Neural cell (in vitro differentiated cells): Measurements from ENCODE around the gene LRRTM3. TPM values are rescaled to one million over a fixed set of nuclear protein-coding genes. Genes with fewer than 3 reads are reported as not detected.

Experiments used
- H2AFZ ChIP-seq: fragments of 200-600, 300-800 bp; sonication (generic), shearing (Covaris generic); 2 replicates; pipeline ENCODE4 v1.6.0; 2014; ENCODE audit warnings: low read depth, mild to moderate bottlenecking, antibody characterized with exemption, low read length, moderate library complexity
- H3F3A ChIP-seq: fragments of 200-600 bp; shearing (Covaris generic); 2 replicates; pipeline ENCODE4 v1.6.1; 2016; ENCODE audit warnings: mild to moderate bottlenecking, moderate library complexity, mixed read lengths, antibody characterized with exemption, low read length; ENCODE audit not compliant: insufficient read depth, poor library complexity, severe bottlenecking
- H3K27ac ChIP-seq: fragments of 200-600, 300-800 bp; sonication (generic), shearing (Covaris generic); 2 replicates; pipeline ENCODE4 v1.5.1; 2014; ENCODE audit warnings: mild to moderate bottlenecking, low read length, moderate library complexity
- H3K27me3 ChIP-seq: fragments of 300-800, 200-600 bp; sonication (generic), shearing (Covaris generic); 2 replicates; pipeline ENCODE4 v1.6.0; 2014; ENCODE audit warnings: mild to moderate bottlenecking, low read depth, low read length, moderate library complexity; ENCODE audit not compliant: insufficient read depth
- H3K36me3 ChIP-seq: fragments of 300-800, 200-600 bp; sonication (generic), shearing (Covaris generic); 2 replicates; pipeline ENCODE4 v1.5.1; 2014; ENCODE audit warnings: mild to moderate bottlenecking, antibody characterized with exemption, low read length, moderate library complexity; ENCODE audit not compliant: insufficient read depth
- H3K4me2 ChIP-seq: fragments of 300-800, 200-600 bp; sonication (generic), shearing (Covaris generic); 2 replicates; pipeline ENCODE4 v1.6.0; 2014; ENCODE audit warnings: mild to moderate bottlenecking, low read length
- H3K4me3 ChIP-seq: fragments of 300-800, 200-600 bp; sonication (generic), shearing (Covaris generic); 2 replicates; pipeline ENCODE4 v1.5.1; 2014; ENCODE audit warnings: mild to moderate bottlenecking, low read length, moderate library complexity
- H3K79me2 ChIP-seq: fragments of 200-600 bp; shearing (Covaris generic); replicated peaks from 2 replicates; pipeline ENCODE4 v1.6.0; 2014; ENCODE audit warnings: mild to moderate bottlenecking, low read length, moderate library complexity; ENCODE audit not compliant: insufficient read depth
- H3K9ac ChIP-seq: fragments of 300-800, 200-600 bp; sonication (generic), shearing (Covaris generic); 2 replicates; pipeline ENCODE4 v1.6.1; 2016; ENCODE audit warnings: mild to moderate bottlenecking, low read length, mixed read lengths
- H3K9me2 ChIP-seq: fragments of 200-600 bp; shearing (Covaris generic); 2 replicates; pipeline ENCODE4 v1.6.1; 2016; ENCODE audit warnings: mild to moderate bottlenecking, low read length, mixed read lengths; ENCODE audit not compliant: insufficient read depth
- H3K9me3 ChIP-seq: fragments of 200-600, 300-800 bp; sonication (generic), shearing (Covaris generic); 2 replicates; pipeline ENCODE4 v1.6.1; 2016; ENCODE audit warnings: mild to moderate bottlenecking, mixed run types, low read length, moderate library complexity, mixed read lengths
- H4K20me1 ChIP-seq: fragments of 200-600 bp; shearing (Covaris generic); 2 replicates; pipeline ENCODE4 v1.6.1; 2016; ENCODE audit warnings: mild to moderate bottlenecking, mixed run types; ENCODE audit not compliant: insufficient read depth
- EP300 ChIP-seq: fragments of 450-650 bp; conservative IDR thresholded peaks from 2 replicates; pipeline ENCODE4 v1.6.1; 2014; ENCODE audit warnings: antibody characterized with exemption, mild to moderate bottlenecking, moderate library complexity; ENCODE audit not compliant: poor library complexity, severe bottlenecking
- EZH2 ChIP-seq: fragments of 200-600, 300-800 bp; shearing (Covaris generic), sonication (generic); IDR thresholded peaks from 2 replicates; pipeline ENCODE4 v1.6.1; 2014; ENCODE audit warnings: antibody characterized with exemption, low read length, borderline replicate concordance, mild to moderate bottlenecking; ENCODE audit not compliant: insufficient read depth, poor library complexity, severe bottlenecking
- MXI1 ChIP-seq: fragments of 450-650 bp; conservative IDR thresholded peaks from 2 replicates; pipeline ENCODE4 v1.6.1; 2014; ENCODE audit warnings: antibody characterized with exemption, mild to moderate bottlenecking; ENCODE audit not compliant: poor library complexity, severe bottlenecking
- POLR2AphosphoS5 ChIP-seq: IDR thresholded peaks from 2 replicates; pipeline ENCODE4 v1.6.1; 2012
- RAD21 ChIP-seq: fragments of 450-650 bp; conservative IDR thresholded peaks from 2 replicates; pipeline ENCODE4 v1.6.1; 2014; ENCODE audit warnings: antibody characterized with exemption, mild to moderate bottlenecking, moderate library complexity
- REST ChIP-seq: IDR thresholded peaks from 2 replicates; pipeline ENCODE4 v1.6.1; 2012; ENCODE audit warnings: borderline replicate concordance
- SMC3 ChIP-seq: fragments of 450-650 bp; conservative IDR thresholded peaks from 2 replicates; pipeline ENCODE4 v1.6.1; 2014; ENCODE audit warnings: antibody characterized with exemption, mild to moderate bottlenecking, moderate library complexity; ENCODE audit not compliant: poor library complexity
- TAF1 ChIP-seq: IDR thresholded peaks from 2 replicates; pipeline ENCODE4 v1.6.1; 2012; ENCODE audit warnings: low read depth
- polyA plus RNA-seq: library from polyadenylated mRNA; depleted of rRNA; stranded (reverse); fragments of >200 nt; gene quantifications from 2 replicates; pipeline ENCODE4 v1.2.3, GENCODE V29; 2014
- TF ChIP-seq, protein P1 (sequence below): fragments of 450-650 bp; IDR thresholded peaks from 2 replicates; pipeline ENCODE4 v1.5.1; 2014; ENCODE audit warnings: antibody characterized with exemption, mild to moderate bottlenecking, moderate library complexity; ENCODE audit not compliant: poor library complexity, severe bottlenecking

LRRTM3 gene
- polyA plus RNA-seq, 1 donor from 2014 or later = 3.2 TPM

GRCh38 chr10:67110286-67110685 lies 184.4 kb downstream of the LRRTM3 start:
- TF ChIP-seq REST (no peak), RAD21 (no peak), SMC3 (no peak), EP300 (no peak), TAF1 (no peak), MXI1 (no peak), EZH2 (no peak), POLR2AphosphoS5 (no peak)
- TF ChIP-seq, protein P1, sequence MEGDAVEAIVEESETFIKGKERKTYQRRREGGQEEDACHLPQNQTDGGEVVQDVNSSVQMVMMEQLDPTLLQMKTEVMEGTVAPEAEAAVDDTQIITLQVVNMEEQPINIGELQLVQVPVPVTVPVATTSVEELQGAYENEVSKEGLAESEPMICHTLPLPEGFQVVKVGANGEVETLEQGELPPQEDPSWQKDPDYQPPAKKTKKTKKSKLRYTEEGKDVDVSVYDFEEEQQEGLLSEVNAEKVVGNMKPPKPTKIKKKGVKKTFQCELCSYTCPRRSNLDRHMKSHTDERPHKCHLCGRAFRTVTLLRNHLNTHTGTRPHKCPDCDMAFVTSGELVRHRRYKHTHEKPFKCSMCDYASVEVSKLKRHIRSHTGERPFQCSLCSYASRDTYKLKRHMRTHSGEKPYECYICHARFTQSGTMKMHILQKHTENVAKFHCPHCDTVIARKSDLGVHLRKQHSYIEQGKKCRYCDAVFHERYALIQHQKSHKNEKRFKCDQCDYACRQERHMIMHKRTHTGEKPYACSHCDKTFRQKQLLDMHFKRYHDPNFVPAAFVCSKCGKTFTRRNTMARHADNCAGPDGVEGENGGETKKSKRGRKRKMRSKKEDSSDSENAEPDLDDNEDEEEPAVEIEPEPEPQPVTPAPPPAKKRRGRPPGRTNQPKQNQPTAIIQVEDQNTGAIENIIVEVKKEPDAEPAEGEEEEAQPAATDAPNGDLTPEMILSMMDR = no peak
- Histone ChIP-seq H3K9me3 (no peaks in the 10 kb centered on the region), H3K9me2 (no peaks in the 10 kb centered on the region), H3K9ac (no peak overlapping the region), H3K4me2 (no peak overlapping the region), H2AFZ (no peak overlapping the region), H3K27ac (no peak overlapping the region), H3K36me3 (no peaks in the 10 kb centered on the region), H3K79me2 (no peaks in the 10 kb centered on the region), H3F3A (no peaks in the 10 kb centered on the region), H3K4me3 (no peak overlapping the region), H3K27me3 (no peaks in the 10 kb centered on the region), H4K20me1 (no peaks in the 10 kb centered on the region)

- H3K9me2 ChIP-seq = no peaks in the 10 kb centered on the region
- H3K4me2 ChIP-seq = no peak overlapping the region
- no peak overlapping the region for H3K27ac ChIP-seq
- no peak overlapping the region for H2AFZ ChIP-seq
- TF ChIP-seq MXI1 = no peak
- no peaks in the 10 kb centered on the region for H3F3A ChIP-seq
- H3K4me3 ChIP-seq = no peak overlapping the region
- no peak overlapping the region for H3K9ac ChIP-seq
- no peaks in the 10 kb centered on the region for H3K79me2 ChIP-seq
- no peaks in the 10 kb centered on the region for H3K36me3 ChIP-seq
- H4K20me1 ChIP-seq = no peaks in the 10 kb centered on the region
- H3K9me3 ChIP-seq = no peaks in the 10 kb centered on the region
- no peaks in the 10 kb centered on the region for H3K27me3 ChIP-seq
These were observed 186.9 kb downstream of the LRRTM3 start for GRCh38 chr10:67112765-67113164.

DNA sequence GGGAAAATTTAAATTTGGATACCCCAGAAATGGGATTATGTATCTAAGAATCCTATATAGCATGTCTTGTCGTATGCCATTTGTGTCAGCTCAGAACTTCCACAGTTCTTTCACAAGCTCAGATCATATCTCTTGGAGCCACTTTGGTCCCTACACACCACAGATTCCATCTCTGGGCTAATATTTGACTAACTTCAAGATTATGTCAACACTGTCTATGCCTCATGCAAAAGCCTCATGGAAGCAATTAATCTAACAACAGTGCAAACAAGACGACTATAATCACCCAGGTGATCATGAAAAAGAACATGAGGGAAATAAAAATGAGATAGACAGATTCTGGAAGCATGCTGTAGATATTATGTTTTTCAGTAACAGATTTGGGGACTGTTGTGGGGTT lies 189.1 kb downstream of the LRRTM3 start:
- no peaks in the 10 kb centered on the region for H3K9me2 ChIP-seq

More for the DNA sequence above, 189.1 kb downstream of the LRRTM3 start:
- Histone ChIP-seq H4K20me1 (no peaks in the 10 kb centered on the region), H3K36me3 (no peaks in the 10 kb centered on the region), H3F3A (no peaks in the 10 kb centered on the region), H3K4me3 (no peak overlapping the region), H3K79me2 (no peaks in the 10 kb centered on the region), H2AFZ (no peak overlapping the region), H3K27ac (no peak overlapping the region), H3K9me3 (no peaks in the 10 kb centered on the region), H3K27me3 (no peaks in the 10 kb centered on the region), H3K4me2 (no peak overlapping the region), H3K9ac (no peak overlapping the region)
- TF ChIP-seq TAF1 (no peak), REST (no peak), POLR2AphosphoS5 (no peak), EP300 (no peak), EZH2 (no peak), MXI1 (no peak)
- TF ChIP-seq, protein P1 = no peak
